PC-9 (cell line): Measurements from ENCODE around the gene CYP4F11. TPM values are rescaled to one million over a fixed set of nuclear protein-coding genes. Genes with fewer than 3 reads are reported as not detected.

Experiments used
- BruUV-seq: library from RNA; stranded (reverse); fragments of 400-500 nt; replicated peaks from 2 replicates; lab custom pipeline; 2021; lab: Mats Ljungman, UMichigan
- CTCF ChIA-PET: fragments of 300-600 bp; sonication (Branson Sonifier 250); formaldehyde crosslinking; loops from one replicate; lab custom pipeline; 2022; ENCODE audit warnings: antibody characterized with exemption; lab: Charles Lee
- POLR2A ChIA-PET: fragments of 300-600 bp; sonication (Branson Sonifier 250); formaldehyde crosslinking; loops from one replicate; lab custom pipeline; 2022; ENCODE audit warnings: antibody characterized with exemption; ENCODE audit not compliant: unreplicated experiment; lab: Charles Lee
- DNase-seq, 2 experiments: peaks; one replicate each; pipeline versions ENCODE4 v3.0.0 to v3.0.0-alpha.2; 2015 to 2022; ENCODE audit warnings: mixed read lengths in 1 of 2
- H2AFZ ChIP-seq: fragments of 200-600 bp; sonication (generic); 2 replicates; pipeline ENCODE4 v1.8.1; 2017; ENCODE audit warnings: antibody characterized with exemption
- H3F3A ChIP-seq: fragments of 200-600 bp; sonication (generic); 2 replicates; pipeline ENCODE4 v1.8.1; 2017; ENCODE audit warnings: antibody characterized with exemption, mild to moderate bottlenecking, low read depth; ENCODE audit not compliant: insufficient read depth
- H3K27ac ChIP-seq: fragments of 200-600 bp; sonication (generic); 2 replicates; pipeline ENCODE4 v1.6.1; 2016; ENCODE audit warnings: mixed run types
- H3K27me3 ChIP-seq: fragments of 200-600 bp; sonication (generic); 2 replicates; pipeline ENCODE4 v1.6.1; 2016; ENCODE audit warnings: low read depth, mixed run types; ENCODE audit not compliant: insufficient read depth
- H3K36me3 ChIP-seq: fragments of 200-600 bp; sonication (generic); 2 replicates; pipeline ENCODE4 v1.6.1; 2016; ENCODE audit warnings: low read depth, mixed run types
- H3K4me1 ChIP-seq: fragments of 200-600 bp; sonication (generic); replicated peaks from 2 replicates; pipeline ENCODE4 v1.6.1; 2016; ENCODE audit warnings: mixed run types; ENCODE audit not compliant: insufficient read depth
- H3K4me2 ChIP-seq: fragments of 200-600 bp; sonication (generic); 2 replicates; pipeline ENCODE4 v1.6.1; 2017; ENCODE audit warnings: mixed run types
- H3K4me3 ChIP-seq: fragments of 200-600 bp; sonication (generic); 2 replicates; pipeline ENCODE4 v1.6.1; 2016; ENCODE audit warnings: mixed run types
- H3K79me2 ChIP-seq: fragments of 200-600 bp; sonication (generic); 2 replicates; pipeline ENCODE4 v1.6.1; 2017; ENCODE audit warnings: low read depth, mixed run types
- H3K9me2 ChIP-seq: fragments of 200-600 bp; sonication (generic); 2 replicates; pipeline ENCODE4 v1.8.1; 2017; ENCODE audit warnings: mild to moderate bottlenecking; ENCODE audit not compliant: insufficient read depth
- H3K9me3 ChIP-seq: fragments of 200-600 bp; sonication (generic); 2 replicates; pipeline ENCODE4 v1.8.1; 2016; ENCODE audit warnings: low read depth; ENCODE audit not compliant: insufficient read depth
- H4K20me1 ChIP-seq: fragments of 200-600 bp; sonication (generic); 2 replicates; pipeline ENCODE4 v1.8.1; 2017; ENCODE audit not compliant: insufficient read depth
- EZH2 ChIP-seq: fragments of 200-600 bp; sonication (generic); IDR thresholded peaks from 2 replicates; pipeline ENCODE4 v1.8.0; 2017; ENCODE audit warnings: antibody characterized with exemption, low read depth
- intact Hi-C: fragments of 100-400 bp; cut with micrococcal nuclease; formaldehyde crosslinking; loops from one replicate; pipeline ENCODE4 v1.10.0; 2022; ENCODE audit not compliant: unreplicated experiment
- total RNA-seq: library from RNA; stranded (reverse); gene quantifications from 2 replicates; pipeline ENCODE4 v1.2.3, GENCODE V29; 2021
- TF ChIP-seq, protein P1 (sequence below): fragments of 200-600 bp; sonication (generic); conservative IDR thresholded peaks from 2 replicates; pipeline ENCODE4 v1.6.1; 2017; ENCODE audit warnings: mixed run types, antibody characterized with exemption, mild to moderate bottlenecking, moderate library complexity

CYP4F11 gene
- total RNA-seq, 1 experiment from 2014 or later, result 187 TPM

DNA sequence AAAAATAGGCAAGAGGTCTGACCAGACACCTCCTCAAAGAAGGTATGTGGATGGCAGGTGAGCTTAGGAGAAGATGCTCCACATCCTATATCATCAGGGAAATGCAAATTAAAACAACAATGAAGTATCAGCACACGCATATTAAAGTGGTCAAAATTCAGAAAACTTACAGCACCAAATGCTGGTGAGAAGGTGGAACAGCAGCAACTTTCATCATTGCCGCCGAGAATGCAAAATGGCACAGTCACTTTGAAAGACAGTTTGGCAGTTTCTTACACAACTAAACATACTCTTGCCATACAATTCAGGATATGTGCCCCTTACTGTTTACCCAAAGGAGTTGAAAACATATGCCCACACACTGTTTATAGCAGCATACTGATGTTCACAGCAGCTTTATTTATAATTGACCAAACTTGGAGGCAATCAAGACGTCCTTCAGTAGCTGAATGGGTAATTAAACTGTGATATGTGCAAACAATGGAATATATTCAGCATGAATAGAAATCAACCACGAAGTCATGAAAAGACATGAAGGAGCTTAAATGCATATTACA is 37.0 kb upstream of the CYP4F11 start:
- H3K4me3 ChIP-seq, result no peak overlapping the region
- H3F3A ChIP-seq, result no peaks in the 10 kb centered on the region; the same call in 1 of the 2 replicates
- intact Hi-C loops, result no loop called here
- no peaks in the 10 kb centered on the region for H3K9me3 ChIP-seq
- no peak overlapping the region for H2AFZ ChIP-seq
- BruUV-seq, result no TSS peak
- H3K79me2 ChIP-seq, result no peaks in the 10 kb centered on the region
- no peak overlapping the region for H3K4me2 ChIP-seq
- CTCF ChIA-PET, result interaction anchor here (0.6 to 1.2 kb wide), 2 partner anchors 13 to 70 kb away, joined by 3 read pairs; no protein-coding TSS in a partner anchor
- no peaks in the 10 kb centered on the region for H3K36me3 ChIP-seq
- H3K9me2 ChIP-seq, result no peaks in the 10 kb centered on the region
- DNase-seq, result peak in 1 of 2 experiments; percentile 40
- POLR2A ChIA-PET, result interaction anchor here (0.6 kb wide), 1 partner anchor 172 kb away, joined by 10 read pairs; the partner anchor contains the start of gene HSH2D
- peaks cover 25% of the 10 kb centered on the region; the same call in 1 of the 2 replicates for H3K27me3 ChIP-seq
- H4K20me1 ChIP-seq, result no peaks in the 10 kb centered on the region
- TF ChIP-seq EZH2, result no peak
- TF ChIP-seq, protein P1, sequence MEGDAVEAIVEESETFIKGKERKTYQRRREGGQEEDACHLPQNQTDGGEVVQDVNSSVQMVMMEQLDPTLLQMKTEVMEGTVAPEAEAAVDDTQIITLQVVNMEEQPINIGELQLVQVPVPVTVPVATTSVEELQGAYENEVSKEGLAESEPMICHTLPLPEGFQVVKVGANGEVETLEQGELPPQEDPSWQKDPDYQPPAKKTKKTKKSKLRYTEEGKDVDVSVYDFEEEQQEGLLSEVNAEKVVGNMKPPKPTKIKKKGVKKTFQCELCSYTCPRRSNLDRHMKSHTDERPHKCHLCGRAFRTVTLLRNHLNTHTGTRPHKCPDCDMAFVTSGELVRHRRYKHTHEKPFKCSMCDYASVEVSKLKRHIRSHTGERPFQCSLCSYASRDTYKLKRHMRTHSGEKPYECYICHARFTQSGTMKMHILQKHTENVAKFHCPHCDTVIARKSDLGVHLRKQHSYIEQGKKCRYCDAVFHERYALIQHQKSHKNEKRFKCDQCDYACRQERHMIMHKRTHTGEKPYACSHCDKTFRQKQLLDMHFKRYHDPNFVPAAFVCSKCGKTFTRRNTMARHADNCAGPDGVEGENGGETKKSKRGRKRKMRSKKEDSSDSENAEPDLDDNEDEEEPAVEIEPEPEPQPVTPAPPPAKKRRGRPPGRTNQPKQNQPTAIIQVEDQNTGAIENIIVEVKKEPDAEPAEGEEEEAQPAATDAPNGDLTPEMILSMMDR, result peak; percentile 44; the same call in 1 of the 2 replicates
- H3K27ac ChIP-seq, result no peak overlapping the region
- no peaks in the 10 kb centered on the region for H3K4me1 ChIP-seq

DNA sequence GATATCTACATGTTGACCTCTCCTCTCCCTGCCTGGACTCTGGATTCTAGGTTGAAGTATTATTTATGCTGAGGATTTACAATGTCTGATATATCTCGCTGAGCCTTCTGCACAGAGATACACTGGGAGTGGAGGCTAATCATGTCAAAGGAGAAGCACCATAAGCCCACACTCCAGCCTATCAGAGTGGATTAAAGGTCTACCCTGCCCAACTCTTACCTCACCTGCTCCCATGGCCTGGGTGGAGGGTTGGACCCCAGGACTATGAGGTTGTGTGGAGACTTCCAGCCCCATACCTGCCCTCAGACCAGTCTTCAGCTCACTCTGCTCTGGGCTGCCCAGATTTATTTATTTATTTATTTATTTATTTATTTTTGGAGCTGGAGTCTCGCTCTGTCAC is 29.9 kb upstream of the CYP4F11 start:
- ChIA-PET POLR2A (no interaction called here), CTCF (no interaction called here)
- Histone ChIP-seq H3K4me2 (no peak overlapping the region), H2AFZ (no peak overlapping the region), H3K79me2 (no peaks in the 10 kb centered on the region), H3K27ac (no peak overlapping the region), H3K9me3 (no peaks in the 10 kb centered on the region), H3K36me3 (no peaks in the 10 kb centered on the region), H3K27me3 (peaks cover 35% of the 10 kb centered on the region), H3K4me1 (no peaks in the 10 kb centered on the region), H4K20me1 (no peaks in the 10 kb centered on the region), H3F3A (no peaks in the 10 kb centered on the region; the same call in 1 of the 2 replicates), H3K4me3 (no peak overlapping the region), H3K9me2 (no peaks in the 10 kb centered on the region)
- intact Hi-C loops, result no loop called here
- TF ChIP-seq, protein P1, result no peak
- no peak for TF ChIP-seq EZH2
- no TSS peak for BruUV-seq
- no peak for DNase-seq

DNA sequence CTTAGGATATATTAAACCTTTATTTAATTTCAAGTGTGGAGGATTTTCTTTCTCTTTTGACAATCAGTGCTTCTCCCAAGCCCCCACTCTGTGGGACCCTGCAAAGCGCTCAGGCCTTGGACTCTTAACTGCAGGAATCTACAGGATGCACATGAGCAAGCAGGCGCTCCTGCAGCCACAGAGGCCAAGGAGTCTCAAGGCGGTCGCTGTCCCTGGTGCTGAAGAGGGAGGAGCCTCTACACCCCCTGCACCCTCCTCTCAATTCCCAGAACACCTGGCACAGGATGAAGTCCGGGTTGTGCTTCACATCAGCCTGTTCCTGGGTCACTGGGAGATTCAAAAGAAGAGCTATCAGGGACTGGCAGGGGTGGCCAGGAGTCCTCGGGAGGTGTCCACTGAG is 28.0 kb upstream of the CYP4F11 start:
- intact Hi-C loops, result no loop called here
- no peak for DNase-seq
- H3K4me2 ChIP-seq, result no peak overlapping the region
- H4K20me1 ChIP-seq, result no peaks in the 10 kb centered on the region
- H3K9me3 ChIP-seq, result no peaks in the 10 kb centered on the region
- ChIA-PET POLR2A (no interaction called here), CTCF (no interaction called here)
- H3K4me3 ChIP-seq, result no peak overlapping the region
- peaks cover 35% of the 10 kb centered on the region for H3K27me3 ChIP-seq
- no TSS peak for BruUV-seq
- H3F3A ChIP-seq, result no peaks in the 10 kb centered on the region; the same call in 1 of the 2 replicates
- H2AFZ ChIP-seq, result no peak overlapping the region
- no peaks in the 10 kb centered on the region for H3K79me2 ChIP-seq
- H3K36me3 ChIP-seq, result no peaks in the 10 kb centered on the region
- TF ChIP-seq EZH2, result no peak
- TF ChIP-seq, protein P1, result no peak
- no peaks in the 10 kb centered on the region for H3K9me2 ChIP-seq
- H3K4me1 ChIP-seq, result no peaks in the 10 kb centered on the region
- no peak overlapping the region for H3K27ac ChIP-seq
